GM19463 (cell line): ENCODE results near the gene SPG7.

Experiments
- ATAC-seq: cut with Tn5 transposase; IDR thresholded peaks from one replicate; pipeline ENCODE4 v1.9.1; 2021; ENCODE audit warnings: mild to moderate bottlenecking, moderate library complexity; ENCODE audit not compliant: unreplicated experiment

SPG7 gene

DNA sequence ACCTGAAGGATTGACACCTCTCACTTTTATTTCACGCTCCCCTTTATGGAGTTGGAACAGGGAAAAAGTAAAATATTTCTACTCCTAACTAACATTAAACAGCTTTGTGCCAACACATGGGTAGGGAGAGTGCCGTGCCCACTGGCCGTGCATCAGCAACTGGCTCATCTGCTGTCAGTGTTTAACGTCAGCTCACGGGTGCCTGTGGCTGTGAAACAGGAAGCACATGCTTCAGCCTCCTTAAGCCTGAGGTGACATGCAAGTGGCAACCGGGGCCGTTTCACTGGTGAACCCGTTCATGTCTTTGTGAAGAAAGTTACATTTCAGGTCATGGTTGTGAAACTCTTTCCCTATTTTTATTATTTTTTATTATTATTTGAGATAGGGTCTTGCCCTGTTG, 3.2 kb downstream of the SPG7 start:
- ATAC-seq, result no peak

GRCh38 chr16:89512453-89512852, 4.2 kb downstream of the SPG7 start:
- no peak for ATAC-seq

- ATAC-seq, result no peak
Observed at GRCh38 chr16:89517128-89517527, 8.9 kb downstream of the SPG7 start.

DNA sequence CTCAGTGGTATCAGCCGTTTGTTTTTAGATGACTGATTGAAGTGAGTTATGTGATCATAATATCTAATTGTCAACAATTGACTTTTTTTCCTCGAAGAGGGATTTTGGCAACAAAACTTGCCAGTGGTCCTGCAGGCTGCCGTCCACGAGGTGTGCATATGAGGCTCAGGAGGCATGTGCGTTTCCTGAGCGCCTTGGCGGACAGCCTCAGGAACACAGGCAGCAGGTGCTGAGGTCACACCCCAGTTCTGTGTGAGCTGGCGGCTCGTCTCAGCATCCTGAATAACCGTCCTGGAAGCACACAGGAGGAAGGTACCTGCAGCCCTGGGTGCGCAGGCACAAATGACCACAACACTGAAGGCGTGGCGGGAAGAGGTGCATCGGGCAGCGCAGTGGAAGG, 11.7 kb downstream of the SPG7 start:
- ATAC-seq, result no peak

DNA sequence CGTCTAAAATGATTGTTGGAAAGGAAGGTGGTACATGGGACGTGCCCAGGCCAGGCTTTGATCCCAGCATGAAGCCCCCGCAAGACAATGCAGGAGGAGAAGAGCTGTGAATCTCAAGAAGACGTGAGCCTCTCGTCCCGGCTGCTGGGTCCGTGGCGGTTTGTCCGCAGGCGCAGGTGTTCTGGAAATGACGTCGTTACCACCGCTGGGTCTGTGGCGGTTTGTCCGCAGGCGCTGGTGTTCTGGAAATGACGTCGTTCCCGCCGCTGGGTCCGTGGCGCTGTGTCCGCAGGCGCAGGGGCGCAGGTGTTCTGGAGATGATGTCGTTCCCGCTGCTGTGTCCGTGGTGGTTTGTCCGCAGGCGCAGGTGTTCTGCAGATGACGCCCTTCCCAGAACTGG, 14.1 kb downstream of the SPG7 start:
- ATAC-seq, result no peak

GRCh38 chr16:89523680-89524344, 15.6 kb downstream of the SPG7 start:
- no peak for ATAC-seq

DNA sequence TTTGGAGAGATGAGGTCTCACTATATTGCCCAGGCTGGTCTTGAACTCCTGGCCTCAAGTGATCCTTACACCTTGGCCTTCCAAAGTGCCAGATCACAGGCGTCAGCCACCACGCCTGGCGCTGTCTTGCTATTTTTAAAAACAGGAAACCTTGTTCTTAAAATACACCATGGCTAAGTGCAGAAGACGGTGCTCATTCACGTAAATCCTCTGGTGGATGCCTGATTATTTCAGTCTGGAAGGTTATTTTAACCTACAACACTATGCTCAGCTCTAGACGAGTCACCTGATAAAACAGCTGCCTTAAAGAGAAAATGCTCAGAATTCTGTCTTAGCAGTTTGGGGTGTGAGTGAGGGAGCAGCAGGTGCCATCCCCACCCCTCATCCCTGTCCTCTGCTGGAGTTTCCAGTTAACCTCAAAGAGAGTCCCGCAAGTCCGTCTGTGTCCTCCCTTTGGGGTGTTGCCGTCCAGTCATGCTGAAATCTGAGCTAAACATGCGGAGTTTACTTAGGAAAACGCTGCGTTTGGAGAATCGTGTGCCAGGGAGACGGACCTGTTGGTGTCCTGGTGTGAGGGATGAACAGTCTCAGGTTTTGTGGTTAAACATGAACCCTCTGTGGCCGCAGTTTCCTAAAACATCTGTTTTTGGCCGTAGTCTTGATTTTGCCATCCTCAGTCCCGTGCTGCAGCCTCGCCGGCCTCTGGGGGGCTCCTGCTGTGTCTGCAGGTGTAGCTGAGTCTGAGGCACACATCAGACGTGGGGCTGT, 17.1 kb downstream of the SPG7 start:
- no peak for ATAC-seq

GRCh38 chr16:89529097-89529496, 20.9 kb downstream of the SPG7 start:
- no peak for ATAC-seq

- no peak for ATAC-seq
Observed at GRCh38 chr16:89530401-89531381, 22.5 kb downstream of the SPG7 start.

- no peak for ATAC-seq
Observed at GRCh38 chr16:89531821-89532526, 23.8 kb downstream of the SPG7 start.

DNA sequence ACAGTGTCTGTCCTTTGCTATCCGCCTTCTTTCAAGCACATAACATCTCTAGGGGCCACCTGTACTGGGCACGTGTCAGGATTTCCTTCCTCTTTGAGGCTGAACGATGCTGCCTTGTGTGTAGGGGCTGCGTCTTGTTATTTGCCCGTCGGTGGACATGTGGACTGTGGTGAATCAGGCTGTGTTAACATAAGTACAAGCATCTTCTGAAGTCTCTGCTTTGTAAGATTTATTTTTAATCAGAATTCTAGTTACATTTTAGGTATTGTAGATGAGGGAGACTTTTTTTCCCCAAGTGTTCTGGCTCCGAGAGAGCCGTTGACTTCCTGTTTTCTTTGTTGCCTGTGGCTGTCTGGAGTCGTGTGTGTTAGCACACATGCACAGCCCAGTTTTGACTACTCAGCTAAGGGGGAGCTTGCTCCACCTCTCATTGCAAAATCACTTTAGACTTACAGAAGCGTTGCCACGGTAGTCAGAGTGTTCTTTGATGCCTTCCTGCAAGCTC, 26.1 kb downstream of the SPG7 start:
- no peak for ATAC-seq

DNA sequence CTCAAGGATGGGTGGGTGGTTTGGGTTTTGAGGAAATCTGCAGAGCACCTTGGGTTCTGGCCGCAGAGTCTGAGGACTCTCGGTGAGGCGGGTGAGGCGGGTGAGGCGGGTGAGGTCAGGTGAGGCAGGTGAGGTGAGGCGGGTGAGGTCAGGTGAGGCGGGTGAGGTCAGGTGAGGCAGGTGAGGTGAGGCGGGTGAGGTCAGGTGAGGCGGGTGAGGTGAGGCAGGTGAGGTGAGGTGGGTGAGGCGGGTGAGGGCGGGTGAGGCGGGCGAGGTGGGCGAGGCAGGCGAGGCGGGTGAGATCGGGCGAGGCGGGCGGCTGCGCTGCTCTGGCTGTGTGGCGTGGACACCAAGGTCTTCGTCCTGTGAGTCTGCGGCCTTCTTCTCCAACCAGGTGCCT, 28.2 kb downstream of the SPG7 start:
- ATAC-seq, result no peak

- no peak for ATAC-seq
Observed at GRCh38 chr16:89536886-89537548, 28.8 kb downstream of the SPG7 start.

DNA sequence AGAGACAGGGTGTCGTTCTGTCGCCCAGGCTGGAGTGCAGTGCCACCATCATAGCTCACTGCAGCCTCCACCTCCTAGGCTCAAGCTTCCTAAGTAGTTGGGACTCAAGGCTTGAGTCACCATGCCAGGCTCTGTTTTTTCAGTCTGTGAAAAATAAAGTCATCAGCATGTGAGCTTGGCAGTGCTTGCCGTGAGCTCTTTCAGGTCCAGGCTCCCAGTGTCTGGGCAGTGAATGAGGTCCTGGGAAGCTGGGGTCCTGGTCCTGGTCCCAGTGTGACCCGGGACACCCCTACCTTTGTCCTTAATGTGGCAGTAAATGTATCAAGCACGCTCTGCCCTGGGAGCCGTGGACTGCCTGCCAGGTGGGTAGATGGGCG, 29.3 kb downstream of the SPG7 start:
- ATAC-seq, result no peak

GRCh38 chr16:89538286-89538685, 30.1 kb downstream of the SPG7 start:
- no peak for ATAC-seq

GRCh38 chr16:89540557-89540956, 32.4 kb downstream of the SPG7 start:
- no peak for ATAC-seq

DNA sequence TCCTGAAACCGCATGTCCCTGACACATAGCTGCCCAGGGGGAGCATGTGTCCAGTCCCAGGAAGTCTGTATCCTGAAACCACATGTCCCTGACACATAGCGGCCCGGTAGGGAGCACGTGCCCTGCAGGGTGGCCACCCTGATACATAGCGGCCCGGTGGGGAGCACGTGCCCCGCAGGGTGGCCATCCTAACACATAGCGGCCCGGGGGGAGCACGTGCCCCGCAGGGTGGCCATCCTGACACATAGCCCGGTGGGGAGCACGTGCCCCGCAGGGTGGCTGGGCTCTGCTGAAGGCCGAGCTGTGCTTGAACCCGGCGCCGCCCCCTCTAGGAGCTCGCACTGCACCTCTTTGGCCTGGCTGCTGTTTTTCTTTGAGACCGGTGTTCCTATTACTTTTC, 33.6 kb downstream of the SPG7 start:
- ATAC-seq, result no peak

- no peak for ATAC-seq
Observed at GRCh38 chr16:89544113-89544512, 35.9 kb downstream of the SPG7 start.

- no peak for ATAC-seq
Observed at GRCh38 chr16:89544713-89545043, 36.5 kb downstream of the SPG7 start.
